Limb (tissue), 2 donors: ENCODE results near the gene CEP126.
"Not testable (repeated sequence)": the region's sequence is repeated elsewhere in the genome, so short reads cannot be mapped to it uniquely, and the experiment has no call there.

Source experiments
- DNase-seq, 2 donors: peaks; one replicate each; pipeline ENCODE4 v3.0.0-alpha.2; 2016; ENCODE audit errors: extremely low spot score in 2 of 2

Gene CEP126

DNA sequence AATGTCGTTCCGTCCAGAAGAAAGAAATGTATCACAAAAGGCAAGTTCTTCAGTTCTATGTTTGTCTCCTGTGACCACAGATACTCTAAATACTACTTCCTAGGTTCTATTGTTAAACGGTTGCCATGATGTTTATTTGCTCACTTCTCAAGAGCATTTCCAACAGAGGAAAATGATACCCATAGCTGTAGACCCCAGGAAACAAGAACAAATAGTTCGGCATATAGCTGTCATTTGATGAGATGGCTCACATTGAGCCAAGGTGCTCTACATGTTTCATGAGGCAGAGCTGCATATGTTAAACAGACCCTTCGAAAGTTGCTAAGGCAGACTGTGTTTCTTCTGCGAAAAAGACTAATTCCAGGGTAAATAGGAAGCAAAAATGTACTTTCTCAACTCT, 16.9 kb downstream of the CEP126 start:
- no peak for DNase-seq

DNA sequence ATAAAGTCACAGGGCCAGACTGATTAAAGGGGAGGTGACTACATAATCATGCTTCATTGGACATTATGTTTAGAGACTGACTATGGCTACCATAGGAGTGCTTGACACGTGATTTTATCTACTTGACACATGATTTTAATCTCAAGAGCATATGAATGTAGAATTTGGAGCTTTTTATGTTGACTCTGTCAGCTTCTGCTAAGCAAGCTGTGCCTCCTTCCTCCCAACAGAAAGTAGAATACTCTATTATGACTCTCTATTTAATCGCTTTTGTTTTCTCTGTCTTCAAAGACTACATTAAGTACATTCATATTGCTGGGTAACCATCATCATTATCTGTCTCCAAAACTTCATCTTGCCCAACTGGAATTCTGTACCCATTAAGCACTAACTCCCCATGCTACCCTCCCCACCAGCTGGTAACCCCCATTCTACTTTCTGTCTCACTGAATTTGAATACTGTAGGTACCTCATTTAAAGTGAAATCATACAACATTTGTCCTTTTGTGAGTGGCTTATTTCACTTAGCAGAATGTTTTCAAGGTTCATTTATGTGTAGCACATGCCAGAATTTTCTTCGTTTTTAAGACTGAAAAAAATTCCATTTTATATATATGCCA, 26.2 kb downstream of the CEP126 start:
- no peak for DNase-seq

DNA sequence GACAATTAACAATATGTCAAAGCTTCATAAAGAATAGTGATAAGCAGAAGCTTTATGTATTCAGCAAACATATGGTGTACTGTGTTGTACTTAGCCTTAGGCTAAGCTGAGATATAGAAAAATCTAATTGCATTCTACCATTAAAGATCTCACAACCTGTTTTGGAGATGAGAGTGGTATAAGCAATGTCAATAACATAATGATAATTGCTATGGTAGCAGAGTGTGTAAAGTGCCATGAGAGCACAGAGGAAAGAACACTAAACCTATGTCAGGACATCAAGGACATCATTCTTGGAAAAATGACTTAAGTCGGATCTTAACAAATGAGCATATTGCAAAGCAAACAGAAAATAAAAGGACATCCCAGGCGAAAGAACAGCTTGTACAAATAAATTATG, 30.1 kb downstream of the CEP126 start:
- no peak for DNase-seq

DNA sequence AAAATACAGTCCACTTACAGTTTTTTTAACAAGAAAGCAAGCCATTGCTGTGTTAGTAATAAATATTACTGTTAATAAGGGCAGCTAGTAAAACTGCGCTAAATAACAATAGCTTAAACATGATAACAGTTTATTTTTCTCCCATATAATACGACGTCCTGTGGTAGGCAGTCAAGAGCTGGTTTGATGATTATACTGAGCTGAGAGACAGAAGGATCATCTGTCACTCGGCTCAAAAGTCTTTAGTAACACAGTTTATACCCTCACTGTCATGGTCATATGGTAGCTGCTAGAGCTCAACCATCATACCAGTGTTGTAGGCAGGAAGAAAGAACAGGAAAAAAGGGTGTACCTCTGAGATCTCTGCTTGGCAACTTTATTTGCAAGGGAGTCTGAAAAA, 30.6 kb downstream of the CEP126 start:
- DNase-seq: no peak

DNA sequence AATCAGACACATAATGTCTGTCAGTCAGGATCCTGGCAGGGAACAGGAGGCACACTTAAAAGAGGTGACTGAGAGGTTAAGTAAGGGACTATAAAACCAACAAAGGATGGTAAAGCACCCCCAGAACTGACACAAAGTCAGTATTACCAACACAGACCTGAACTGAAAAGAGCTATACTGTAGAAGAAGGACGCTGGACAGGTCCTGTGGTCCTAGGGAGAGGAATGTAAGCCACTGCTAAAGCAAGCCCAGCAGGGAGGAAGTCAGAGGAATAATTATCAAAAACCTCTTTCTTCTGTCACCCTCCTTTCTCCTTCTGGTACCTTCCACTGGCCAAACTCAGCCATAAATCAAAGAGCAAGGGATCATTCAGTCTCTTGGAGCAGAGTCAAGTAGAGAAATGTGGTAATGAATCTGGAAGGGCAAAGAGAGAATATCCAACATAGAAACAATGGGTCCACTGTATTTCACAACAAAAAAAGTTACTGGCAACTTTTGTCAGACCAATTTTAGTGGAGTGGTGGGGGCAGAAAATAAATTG, 34.9 kb downstream of the CEP126 start:
- no peak for DNase-seq

DNA sequence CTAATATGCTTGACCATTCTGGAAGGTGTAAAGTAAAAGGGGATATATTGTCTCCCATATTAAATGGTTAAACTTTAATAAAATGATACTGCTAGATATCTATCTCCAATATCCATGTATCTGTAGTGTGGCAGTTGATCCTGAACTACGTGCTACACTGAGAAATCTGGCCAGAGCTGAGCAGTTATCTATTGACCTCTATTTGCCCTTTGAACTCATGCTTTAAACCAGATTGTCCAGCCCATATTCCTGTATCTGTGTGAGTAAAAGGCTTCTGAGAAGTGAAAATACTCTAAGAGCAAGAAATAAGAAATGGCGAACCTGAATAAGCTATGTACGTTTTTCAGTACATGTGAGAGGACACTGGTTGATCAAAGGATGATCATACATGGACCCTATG, 40.5 kb downstream of the CEP126 start:
- DNase-seq: no peak

DNA sequence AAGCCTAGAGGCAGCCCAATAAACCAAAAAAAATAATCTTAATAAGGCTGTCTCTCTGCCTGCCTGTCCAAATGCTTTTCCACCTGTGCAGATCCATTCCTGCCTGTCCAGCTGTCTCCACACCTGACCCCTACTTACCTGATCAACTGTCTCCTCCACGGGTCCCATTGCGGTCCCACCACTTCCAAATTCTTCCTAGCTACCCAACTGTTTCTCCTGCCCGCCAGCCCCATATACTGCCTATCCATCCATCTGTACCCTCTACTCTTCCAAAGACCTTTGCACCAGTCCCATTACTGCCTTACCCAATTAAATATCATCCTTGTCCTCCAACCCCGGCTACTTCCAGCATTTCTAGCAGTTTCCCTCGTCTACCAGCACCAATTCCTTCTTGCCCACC, 40.9 kb downstream of the CEP126 start:
- DNase-seq: no peak

DNA sequence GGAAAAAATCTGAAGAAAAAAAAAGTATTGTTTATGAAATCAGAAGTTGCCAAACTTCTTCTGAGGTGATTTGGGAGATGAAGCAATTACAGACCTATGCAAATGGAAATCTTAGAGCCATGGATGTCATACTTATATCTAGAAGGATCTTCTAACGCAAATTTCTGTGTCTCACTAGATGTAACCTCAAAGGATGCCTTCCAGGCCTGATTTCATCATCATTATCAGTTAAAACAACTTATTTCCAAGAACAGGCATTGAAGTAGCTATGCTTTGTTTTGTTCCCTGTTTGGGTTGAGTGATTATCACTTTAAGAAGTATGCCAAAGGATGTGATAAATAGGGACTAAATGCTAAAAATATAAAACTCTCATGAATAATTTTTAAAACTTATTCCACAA, 45.4 kb downstream of the CEP126 start:
- DNase-seq: no peak

DNA sequence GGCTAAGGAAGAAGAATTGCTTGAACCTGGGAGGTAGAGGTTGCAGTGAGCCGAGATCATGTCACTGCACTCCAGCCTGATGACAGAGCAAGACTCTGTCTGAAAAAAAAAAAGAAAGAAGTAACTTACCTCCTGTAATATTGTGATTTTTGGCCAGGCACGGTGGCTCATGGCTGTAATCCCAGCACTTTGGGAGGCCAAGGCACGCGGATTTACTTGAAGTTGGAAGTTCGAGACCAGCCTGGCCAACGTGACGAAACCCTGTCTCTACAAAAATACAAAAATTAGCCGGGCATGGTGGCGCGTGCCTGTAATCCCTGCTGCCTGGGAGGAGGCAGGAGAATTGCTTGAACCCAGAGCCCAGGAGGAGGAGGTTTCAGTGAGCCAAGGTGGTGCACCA, 49.4 kb downstream of the CEP126 start:
- DNase-seq: not testable (repeated sequence)

DNA sequence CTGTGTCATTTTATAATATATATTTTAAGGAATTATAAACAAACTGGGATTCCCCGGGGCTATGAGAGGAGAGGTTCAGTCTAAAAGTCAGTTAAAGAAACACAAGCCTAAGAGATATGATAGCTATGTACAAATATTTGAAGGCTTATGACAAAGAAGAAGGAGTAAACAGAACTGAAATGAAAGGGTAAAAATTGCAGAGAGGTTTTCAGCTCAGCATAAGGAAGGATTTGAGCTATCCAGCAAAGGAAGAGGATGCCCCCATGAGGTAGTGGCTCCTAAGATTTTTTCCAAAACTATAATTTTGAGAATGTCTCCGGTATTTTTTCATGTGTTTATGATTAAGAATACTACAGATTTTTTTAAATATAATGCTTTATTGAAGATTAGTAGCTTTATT, 59.4 kb downstream of the CEP126 start:
- DNase-seq: no peak

DNA sequence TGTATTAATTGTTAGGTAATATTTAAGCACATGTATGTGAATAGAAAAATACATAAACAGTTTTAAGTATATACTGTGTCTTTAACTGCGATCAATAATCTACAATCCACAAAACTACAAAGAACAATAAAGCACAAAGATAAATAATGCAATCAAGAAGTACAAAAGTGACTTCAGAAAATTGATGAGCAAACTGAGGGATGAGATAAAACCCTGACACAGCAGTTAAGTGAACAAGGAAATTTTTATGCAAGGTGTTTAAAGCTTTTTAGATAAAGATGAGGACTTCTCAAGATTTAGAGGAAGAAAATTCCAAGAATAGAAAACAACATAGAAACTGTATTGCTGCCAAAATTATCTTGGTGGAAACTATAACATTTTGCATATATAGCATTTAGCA, 60.0 kb downstream of the CEP126 start:
- DNase-seq: no peak

DNA sequence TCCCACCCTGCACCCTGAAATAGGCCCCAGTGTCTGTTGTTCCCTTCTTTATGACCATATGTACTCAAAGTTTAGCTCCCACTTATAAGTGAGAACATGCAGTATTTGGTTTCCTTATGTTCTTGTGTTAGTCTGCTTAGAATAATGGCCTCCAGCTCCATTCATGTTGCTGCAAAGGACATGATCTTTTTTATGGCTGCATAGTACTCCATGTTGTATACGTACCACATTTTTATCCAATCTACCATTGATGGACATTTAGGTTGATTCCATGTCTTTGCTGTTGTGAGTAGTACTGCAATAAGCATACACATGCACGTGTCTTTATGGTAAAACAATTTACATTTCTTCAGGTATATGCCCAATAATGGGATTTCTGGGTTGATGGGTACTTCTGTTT, 60.9 kb downstream of the CEP126 start:
- DNase-seq: no peak

DNA sequence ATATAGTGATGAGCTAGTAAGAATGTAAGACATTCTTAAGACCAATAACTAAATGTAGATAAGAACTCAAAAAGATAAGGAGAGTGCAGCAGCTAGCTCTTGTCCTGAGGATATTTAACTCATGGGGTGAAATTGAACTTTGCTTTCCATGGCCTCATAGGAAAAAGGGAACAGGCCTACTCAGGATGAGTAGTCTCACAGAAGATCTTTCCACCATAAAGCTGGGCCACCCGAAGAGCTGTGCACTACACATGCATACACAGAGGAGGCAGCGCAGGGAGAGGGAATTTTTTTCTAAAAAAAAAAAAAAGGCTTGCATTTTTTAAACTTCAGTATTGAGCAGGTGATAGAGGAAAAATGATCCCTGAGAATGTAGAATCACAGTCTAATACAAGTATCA, 72.6 kb downstream of the CEP126 start:
- no peak for DNase-seq

DNA sequence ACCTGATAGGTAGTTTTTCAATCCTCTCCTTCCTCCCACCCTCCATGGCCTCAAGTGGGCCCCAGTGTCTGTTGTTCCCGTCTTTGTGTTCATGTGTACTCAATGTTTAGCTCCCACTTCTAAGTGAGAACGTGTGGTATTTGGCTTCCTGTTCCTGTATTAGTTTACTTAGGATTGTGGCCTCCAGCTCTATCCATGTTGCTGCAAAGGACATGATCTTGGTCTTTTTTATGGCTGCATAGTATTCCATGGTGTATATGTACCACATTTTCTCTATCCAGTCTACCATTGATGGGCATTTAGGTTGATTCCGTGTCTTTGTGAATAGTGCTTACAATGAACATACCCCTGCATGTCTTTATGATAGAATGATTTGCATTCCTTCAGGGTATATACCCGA, 78.4 kb downstream of the CEP126 start:
- no peak for DNase-seq

DNA sequence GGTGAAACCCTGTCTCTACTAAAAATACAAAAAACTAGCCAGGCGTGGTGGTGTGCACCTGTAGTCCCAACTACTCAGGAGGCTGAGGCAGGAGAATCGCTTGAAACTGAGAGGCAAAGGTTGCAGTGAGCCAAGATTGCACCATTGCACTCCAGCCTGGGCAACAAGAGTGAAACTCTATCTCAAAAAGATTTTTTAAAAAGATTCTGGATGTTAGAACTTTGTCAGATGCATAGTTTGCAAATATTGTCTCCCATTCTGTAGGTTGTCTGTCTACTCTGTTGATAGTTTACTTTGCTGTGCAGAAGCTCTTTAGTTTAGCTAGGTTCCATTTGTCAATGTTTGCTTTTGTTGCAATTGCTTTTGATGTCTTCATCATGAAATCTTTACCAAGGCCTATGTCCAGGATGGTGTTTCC, 79.3 kb downstream of the CEP126 start:
- not testable (repeated sequence) for DNase-seq

DNA sequence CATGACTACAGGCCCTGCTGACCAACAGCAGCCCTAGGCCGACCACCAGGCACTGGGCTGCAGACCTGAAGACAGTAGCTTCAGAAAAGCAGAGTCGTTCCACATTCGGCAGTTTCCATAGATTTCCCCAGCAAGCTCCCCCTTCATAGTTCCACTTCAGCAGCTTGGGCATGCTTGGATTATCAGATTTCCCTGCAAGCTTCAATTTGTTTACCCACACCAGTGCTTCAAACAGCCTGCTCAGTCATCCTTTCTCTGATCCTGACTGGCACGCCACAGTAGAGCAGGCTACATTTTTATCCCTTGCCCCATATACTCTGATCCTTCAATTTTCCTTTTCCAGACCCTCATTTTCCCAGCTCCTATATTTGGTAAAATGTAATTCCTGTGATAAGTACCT, 81.3 kb downstream of the CEP126 start:
- DNase-seq: no peak

DNA sequence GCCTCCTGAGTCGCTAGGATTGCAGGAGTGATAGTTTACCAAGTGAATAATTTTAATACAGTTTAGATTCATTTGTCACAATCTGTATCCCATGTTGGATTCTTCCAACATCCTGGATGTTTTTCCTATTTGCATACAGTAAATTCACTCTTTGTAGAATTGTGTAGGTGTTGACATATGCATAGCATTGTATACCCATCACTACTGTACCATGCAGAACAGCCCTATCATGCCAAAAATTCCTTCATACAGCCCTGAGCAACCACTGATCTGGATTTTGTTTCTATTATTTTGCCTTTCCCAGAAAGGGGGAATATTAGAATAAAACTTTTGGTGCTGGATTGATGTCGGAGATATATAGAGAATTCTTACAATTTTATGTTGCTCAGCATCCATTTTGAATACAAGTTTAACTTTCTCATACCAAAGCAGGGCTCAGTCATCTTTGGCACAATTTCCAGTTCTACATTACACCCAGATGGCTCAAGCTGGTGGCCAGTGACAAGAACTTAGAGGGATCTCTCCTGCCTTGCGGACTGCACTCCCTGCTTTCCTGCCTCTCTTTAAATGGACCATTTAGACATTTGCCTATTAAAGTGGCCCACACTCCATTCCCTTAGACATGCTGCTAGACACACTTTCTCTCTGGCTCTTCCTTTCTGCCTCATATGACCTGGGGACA, 87.0 kb downstream of the CEP126 start:
- DNase-seq: no peak

DNA sequence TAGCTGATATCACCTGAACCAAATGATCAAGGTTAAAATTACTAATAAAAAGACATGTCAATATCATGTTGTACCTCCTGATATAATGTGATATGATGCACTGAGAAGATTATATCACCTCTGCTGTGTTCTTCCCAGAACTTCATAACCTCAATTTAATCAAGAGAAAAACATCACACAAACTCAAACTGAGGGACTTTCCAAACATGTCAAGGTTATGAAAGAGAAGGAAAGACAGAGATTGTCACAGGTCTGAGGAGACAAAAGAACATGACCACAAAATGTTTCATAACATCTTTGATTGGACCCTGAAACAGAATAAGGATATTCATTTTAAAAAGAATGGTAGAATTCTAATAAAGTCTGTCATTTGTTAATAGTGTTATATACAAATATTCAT, 89.4 kb downstream of the CEP126 start:
- DNase-seq: no peak

DNA sequence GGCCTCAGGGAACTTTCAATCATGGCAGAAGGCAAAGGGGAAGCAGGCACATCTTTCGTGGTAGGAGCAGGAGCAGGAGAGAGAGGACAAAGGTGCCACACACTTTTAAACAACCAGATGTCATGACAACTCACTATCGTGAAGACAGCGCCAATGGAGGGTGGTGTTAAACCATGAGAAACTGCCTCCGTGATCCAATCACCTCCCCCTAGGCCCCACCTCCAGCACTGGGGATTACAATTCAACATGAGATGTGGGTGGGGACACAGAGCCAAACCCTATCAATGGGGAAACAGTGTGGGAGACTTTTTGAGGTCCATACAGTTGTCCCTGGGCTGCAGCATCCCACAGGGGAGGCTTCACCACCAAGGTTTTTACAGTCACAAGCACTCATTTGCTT, 90.5 kb downstream of the CEP126 start:
- no peak for DNase-seq

DNA sequence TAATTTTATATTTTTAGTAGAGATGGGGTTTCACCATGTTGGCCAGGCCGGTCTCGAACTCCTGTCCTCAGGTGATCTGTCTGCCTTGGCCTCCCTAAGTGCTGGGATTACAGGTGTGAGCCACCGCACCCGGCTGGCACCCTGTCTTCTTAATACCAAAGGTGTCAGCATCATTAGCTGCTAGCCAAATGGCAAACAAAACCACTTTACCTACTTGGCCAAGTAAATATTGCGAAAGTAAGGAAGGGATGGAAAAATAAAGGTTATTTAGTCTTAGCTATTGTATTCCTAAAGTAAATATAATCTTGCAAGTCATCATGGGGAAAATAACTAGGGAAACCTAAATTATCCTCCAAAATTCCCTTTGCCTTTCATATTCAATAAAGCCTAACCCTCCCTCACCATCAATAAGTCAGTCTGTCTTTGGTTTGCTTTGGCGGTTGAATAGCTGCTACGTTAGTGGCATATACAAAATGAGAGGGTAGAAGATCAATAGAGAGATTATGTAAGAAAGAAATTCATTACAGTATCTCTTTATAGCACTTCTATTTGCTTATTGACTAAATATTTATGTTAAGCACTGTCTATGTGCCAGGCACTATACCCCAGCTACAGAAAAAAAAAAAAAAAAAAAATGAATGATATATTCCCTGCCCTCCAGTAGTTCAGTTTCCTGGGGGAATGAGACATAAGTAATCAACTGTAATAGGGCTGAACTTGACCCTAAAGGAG, 92.2 kb downstream of the CEP126 start:
- DNase-seq: no peak

DNA sequence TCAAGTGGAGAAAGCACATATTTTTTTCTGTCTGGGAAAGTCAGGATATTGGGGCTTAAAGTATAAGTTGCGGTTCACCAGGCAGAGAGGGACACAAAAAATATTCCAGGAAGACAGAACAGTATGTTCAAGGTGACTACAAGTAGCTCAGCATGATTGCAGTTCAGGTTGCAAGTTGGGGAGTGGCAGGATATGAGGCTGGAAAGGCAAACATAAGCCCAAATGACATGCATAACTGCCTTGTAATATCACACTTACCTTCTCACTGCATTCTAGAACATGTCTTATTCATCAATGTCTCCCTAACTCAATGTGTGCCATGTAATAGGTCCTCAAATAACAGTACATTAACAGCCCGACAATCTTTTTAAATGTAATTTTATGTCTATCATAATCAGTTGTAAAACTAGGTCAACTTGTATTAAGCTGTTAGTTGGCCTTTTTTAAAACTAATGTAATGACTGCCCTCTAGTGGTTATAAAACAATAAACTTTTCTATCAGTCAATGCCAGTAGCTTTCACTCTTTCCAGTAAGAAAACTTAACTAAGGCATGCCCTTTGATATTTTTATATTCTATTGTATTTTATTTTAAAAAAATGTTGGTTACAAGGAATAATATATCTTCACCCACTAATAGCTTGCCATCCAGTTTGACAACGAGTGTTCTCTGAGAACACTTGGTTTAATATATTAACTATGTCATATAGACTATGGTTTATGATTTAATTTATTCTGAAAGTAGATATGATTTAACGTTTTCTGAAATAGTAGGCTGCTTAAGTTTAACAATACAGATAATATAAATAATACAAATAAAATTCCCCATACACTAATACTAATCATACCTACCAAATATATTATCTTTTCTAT, 93.0 kb downstream of the CEP126 start:
- peak in 1 of 2 donors; percentile 85 for DNase-seq
